CD4-positive, alpha-beta T cell treated with Interferon gamma for 1 hour (primary cell): Measurements from ENCODE around the gene QRFP.

Source experiments
- DNase-seq: peaks from one replicate; pipeline ENCODE4 v3.0.0-alpha.2; 2020

The QRFP gene

DNA sequence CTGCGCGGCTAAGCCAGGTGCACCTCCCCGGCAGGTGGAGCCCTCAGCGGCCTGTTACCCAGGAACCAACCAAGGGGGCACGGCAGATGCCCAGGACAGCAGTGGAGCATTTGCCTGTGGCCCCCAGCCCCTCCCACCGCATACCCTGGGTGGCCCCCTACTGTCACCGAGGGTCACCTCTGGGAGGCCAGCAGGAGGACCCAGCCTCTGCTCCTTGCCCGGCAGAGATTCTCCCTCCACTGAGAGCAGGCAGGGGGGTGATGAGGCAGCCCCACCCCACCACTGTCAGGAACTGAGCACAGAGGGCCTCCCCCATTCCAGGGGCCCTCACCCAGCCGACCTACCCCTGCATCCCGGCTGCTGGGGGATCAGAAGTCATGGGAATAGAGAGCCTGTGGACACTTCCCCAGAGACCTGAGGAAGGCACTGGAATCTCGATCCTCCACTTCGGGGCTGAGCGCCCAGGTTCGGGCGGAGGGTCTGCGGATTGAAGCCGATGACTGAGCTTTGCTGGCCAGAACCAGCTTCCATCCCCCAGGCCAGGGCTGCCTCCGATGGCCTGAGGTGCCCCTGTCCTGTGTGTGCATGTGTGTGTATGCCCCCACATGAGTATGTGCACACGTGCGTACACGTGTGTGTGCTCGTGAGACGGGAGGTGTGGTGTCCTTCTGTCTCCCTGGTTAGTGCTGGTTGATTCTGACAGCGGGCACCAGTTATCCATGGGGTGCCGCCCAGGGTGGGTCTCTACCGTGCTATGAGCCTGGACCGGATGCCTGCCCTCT lies at the start of gene QRFP:
TSS of gene QRFP (minus strand) at position 580 of the 782 bp plus-strand sequence. CDS start 2,974 bp downstream, outside the sequence.
- no peak for DNase-seq

GRCh38 chr9:130945173-130945572 lies 48.6 kb upstream of the QRFP start:
- DNase-seq: no peak

DNA sequence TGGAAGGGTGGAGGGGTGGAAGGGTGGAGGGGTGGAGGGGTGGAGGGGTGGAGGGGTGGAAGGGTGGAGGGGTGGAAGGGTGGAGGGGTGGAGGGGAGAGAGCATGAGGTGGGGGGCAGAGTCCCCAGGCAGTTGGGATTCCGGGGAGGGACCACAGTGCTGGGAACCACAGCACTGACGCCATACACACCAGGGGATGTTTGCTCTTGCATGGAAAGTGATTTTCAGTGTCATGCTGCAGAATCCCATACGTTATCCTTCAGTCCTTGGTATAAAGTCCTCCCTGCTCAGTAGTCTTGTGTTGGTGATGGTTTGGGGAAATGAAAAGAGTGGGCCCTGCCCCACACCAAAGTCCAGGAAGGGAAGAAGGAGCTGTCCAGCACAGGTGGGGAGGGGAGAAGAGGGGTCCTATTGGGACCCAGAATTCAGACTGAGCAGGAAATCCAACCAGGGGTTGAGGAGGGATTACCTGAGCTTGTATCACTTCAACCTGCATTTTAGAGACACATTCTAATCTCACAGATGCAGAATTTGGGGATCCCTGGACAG lies 48.0 kb upstream of the QRFP start:
- DNase-seq: no peak

GRCh38 chr9:130943777-130944176 lies 47.2 kb upstream of the QRFP start:
- DNase-seq: no peak

- no peak for DNase-seq
These were observed 46.6 kb upstream of the QRFP start for GRCh38 chr9:130943221-130943620.

DNA sequence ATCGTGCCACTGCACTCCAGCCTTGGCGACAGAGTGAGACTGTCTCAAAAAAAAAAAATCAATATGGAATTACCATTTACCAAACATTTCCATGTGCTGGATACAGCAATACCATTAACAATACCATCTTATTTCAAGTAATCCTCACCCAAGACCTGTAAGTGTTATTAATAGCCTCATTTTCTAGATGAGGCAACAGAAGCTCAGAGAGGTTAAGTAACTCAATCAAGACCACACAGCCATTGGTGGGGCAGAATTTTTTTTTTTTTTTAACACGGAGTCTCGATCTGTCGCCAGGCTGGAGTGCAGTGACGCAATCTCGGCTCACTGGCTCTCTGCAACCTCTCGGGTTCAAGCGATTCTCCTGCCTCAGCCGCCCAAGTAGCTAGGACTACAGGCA lies 46.1 kb upstream of the QRFP start:
- no peak for DNase-seq

- DNase-seq: no peak
These were observed 45.5 kb upstream of the QRFP start for GRCh38 chr9:130942084-130942483.

GRCh38 chr9:130940693-130941576 lies 44.3 kb upstream of the QRFP start:
- DNase-seq: peak; percentile 50

- no peak for DNase-seq
These were observed 43.5 kb upstream of the QRFP start for GRCh38 chr9:130940027-130940549.

GRCh38 chr9:130939405-130940026 lies 42.9 kb upstream of the QRFP start:
- DNase-seq: no peak

GRCh38 chr9:130938652-130939404 lies 42.2 kb upstream of the QRFP start, which contains the start of gene FIBCD1:
Gene FIBCD1, minus strand, starts transcription at chr9:130939247. Its CDS starts 640 bp downstream, at chr9:130938607.
- DNase-seq: no peak

- DNase-seq: no peak
These were observed 41.6 kb upstream of the QRFP start for GRCh38 chr9:130938184-130938651.

- no peak for DNase-seq
These were observed 40.8 kb upstream of the QRFP start for GRCh38 chr9:130937146-130938076.

- DNase-seq: no peak
These were observed 39.9 kb upstream of the QRFP start for GRCh38 chr9:130936285-130937117.

- DNase-seq: no peak
These were observed 39.1 kb upstream of the QRFP start for GRCh38 chr9:130935648-130936271.

DNA sequence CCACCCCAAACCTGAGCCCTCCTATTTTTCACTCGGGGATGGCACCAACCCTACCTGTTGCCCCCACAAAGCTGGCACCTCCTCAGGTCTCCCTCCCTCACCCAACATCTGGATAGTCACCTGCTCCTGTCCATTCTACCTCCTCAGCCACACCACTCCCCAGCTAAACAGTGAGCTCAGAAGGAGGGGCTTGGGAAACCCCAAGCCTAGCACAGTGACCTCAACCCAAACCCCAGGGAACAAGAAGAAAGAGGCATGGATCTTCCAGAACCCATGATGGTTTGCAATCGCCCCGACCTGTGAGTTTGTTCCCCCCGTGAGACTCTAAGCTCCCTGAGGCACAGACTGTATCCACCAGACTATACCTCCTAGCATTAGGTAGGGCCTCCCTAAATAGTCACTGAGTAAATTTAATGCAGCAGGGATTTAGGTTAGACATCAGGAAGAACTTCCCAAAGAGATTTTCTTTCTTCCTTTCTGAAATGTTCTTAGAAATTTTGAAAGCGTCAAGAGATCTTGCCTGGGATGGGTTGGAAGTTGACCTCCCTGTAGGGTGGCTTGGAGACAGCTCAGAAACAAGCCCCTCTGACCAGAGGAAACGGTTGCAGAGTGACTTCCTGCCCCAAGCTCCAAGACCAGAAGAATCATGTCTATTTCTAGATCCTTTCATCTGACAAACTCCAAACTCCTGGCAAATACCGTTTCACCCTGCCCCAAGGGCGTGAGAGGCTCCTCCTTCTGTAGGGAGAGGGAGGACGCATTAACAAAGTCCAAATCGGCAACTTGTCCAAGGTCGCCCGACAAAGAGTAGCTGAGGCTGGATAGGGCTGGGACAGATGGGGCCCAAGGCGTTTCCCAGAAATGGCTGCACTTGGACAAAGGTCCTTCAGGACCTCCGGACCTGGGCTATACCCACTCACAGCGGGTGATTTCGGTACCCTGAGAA lies 38.4 kb upstream of the QRFP start:
- DNase-seq: no peak

GRCh38 chr9:130934246-130934645 lies 37.6 kb upstream of the QRFP start:
- no peak for DNase-seq
